K562 (cell line): ENCODE data around the gene SCYL1. TPM values are rescaled to one million over a fixed set of nuclear protein-coding genes. Genes with fewer than 3 reads are reported as not detected.

Source experiments
- EGR1 ChIP-seq: fragments of 450-650 bp; conservative IDR thresholded peaks from 2 replicates; pipeline ENCODE4 v1.6.1; 2017; ENCODE audit warnings: mild to moderate bottlenecking
- ETS2 ChIP-seq: IDR thresholded peaks from 2 replicates; pipeline ENCODE4 v1.6.1; 2016; ENCODE audit warnings: borderline replicate concordance, missing genetic modification characterization, mild to moderate bottlenecking, moderate library complexity, missing compliant biosample characterization; ENCODE audit not compliant: poor library complexity, severe bottlenecking
- FIP1L1 ChIP-seq: fragments of 200-400 bp; formaldehyde crosslinking; IDR thresholded peaks from 2 replicates; pipeline ENCODE4 v1.6.1; 2018; ENCODE audit warnings: mild to moderate bottlenecking, low read depth, low read length; ENCODE audit not compliant: poor library complexity, severe bottlenecking
- HDGF ChIP-seq: fragments of 450-650 bp; IDR thresholded peaks from 2 replicates; pipeline ENCODE4 v1.6.1; 2016
- KLF16 ChIP-seq: IDR thresholded peaks from 2 replicates; pipeline ENCODE4 v1.6.1; 2016; ENCODE audit warnings: antibody characterized with exemption
- NELFE ChIP-seq: IDR thresholded peaks from 2 replicates; pipeline ENCODE4 v1.6.1; 2011; ENCODE audit warnings: mild to moderate bottlenecking; ENCODE audit not compliant: insufficient read depth, insufficient read length
- NRF1 ChIP-seq, 2 experiments: fragments of 450-650 bp; IDR thresholded peaks in 1 of 2; conservative IDR thresholded peaks in 1 of 2; 2 replicates each; pipeline ENCODE4 v1.6.1; 2014; ENCODE audit warnings: mild to moderate bottlenecking in 2 of 2
- POLR2AphosphoS5 ChIP-seq: IDR thresholded peaks from 2 replicates; pipeline ENCODE4 v1.6.1; 2011; ENCODE audit warnings: mild to moderate bottlenecking, low read depth, low read length, moderate library complexity; ENCODE audit not compliant: control insufficient read depth, insufficient read depth
- RFX5 ChIP-seq: IDR thresholded peaks from 2 replicates; pipeline ENCODE4 v1.6.1; 2011; ENCODE audit warnings: low read depth, mild to moderate bottlenecking, improper control_type of control experiment, low read length
- SAFB2 ChIP-seq: fragments of 200-400 bp; formaldehyde crosslinking; IDR thresholded peaks from 2 replicates; pipeline ENCODE4 v1.6.1; 2018; ENCODE audit warnings: borderline replicate concordance, low read length, low read depth, moderate library complexity; ENCODE audit not compliant: severe bottlenecking
- ZC3H8 ChIP-seq: fragments of 450-650 bp; IDR thresholded peaks from 2 replicates; pipeline ENCODE4 v1.6.1; 2017
- ZNF140 ChIP-seq: fragments of 250-450 bp; sonication (Bioruptor Pico); IDR thresholded peaks from 2 replicates; pipeline ENCODE4 v1.8.0; 2021; ENCODE audit warnings: moderate library complexity, mild to moderate bottlenecking, inconsistent platforms
- ZNF143 ChIP-seq: sonication (generic); formaldehyde crosslinking; IDR thresholded peaks from 2 replicates; pipeline ENCODE4 v1.9.0; 2022; ENCODE audit warnings: mild to moderate bottlenecking, missing genetic modification reagents
- ZNF253 ChIP-seq: fragments of 250-450 bp; sonication (Bioruptor Pico); conservative IDR thresholded peaks from 2 replicates; pipeline ENCODE4 v1.6.1; 2021; ENCODE audit warnings: mild to moderate bottlenecking
- ZNF436 ChIP-seq: fragments of 250-450, 450-650 bp; sonication (Bioruptor Pico); formaldehyde crosslinking; IDR thresholded peaks from 2 replicates; pipeline ENCODE4 v1.7.0; 2020; ENCODE audit warnings: mild to moderate bottlenecking
- polyA plus RNA-seq, 8 experiments: library from polyadenylated mRNA; depleted of rRNA in 4 of 8; stranded (reverse) in 5 of 8; unstranded in 3 of 8; fragments of >200 nt; fragmentation: Nextera tagmentation in 2 of 8; fragmentation: Illumina TruSeq in 1 of 8; extraction: Ambion mirVana in 2 of 8; extraction: Trizol in 1 of 8; gene quantifications; 2 replicates each; pipeline versions ENCODE4 v1.2.1 to v1.2.3, GENCODE V29; 2011 to 2014; ENCODE audit warnings: inconsistent platforms in 1 of 8, missing spikeins in 1 of 8
- total RNA-seq, 7 experiments: library from RNA; depleted of rRNA in 6 of 7; stranded (reverse); fragments of >200 nt in 6 of 7; fragmentation: Illumina TruSeq in 2 of 7; extraction: Trizol in 2 of 7; gene quantifications; 2 replicates each; pipeline versions ENCODE4 v1.2.1 to v1.2.3, GENCODE V29; 2011 to 2021; ENCODE audit warnings: low replicate concordance in 1 of 7
- TF ChIP-seq, protein P1 (sequence below): sonication (generic); formaldehyde crosslinking; IDR thresholded peaks from 2 replicates; pipeline ENCODE4 v1.8.1; 2023; ENCODE audit warnings: mild to moderate bottlenecking, missing genetic modification reagents, moderate library complexity
- TF ChIP-seq, protein P2 (sequence below), 2 experiments: fragments of 450-650 bp; IDR thresholded peaks; 2 replicates each; pipeline ENCODE4 v1.6.1; 2018; ENCODE audit warnings: mild to moderate bottlenecking in 2 of 2, low read depth in 1 of 2; ENCODE audit not compliant: partially characterized antibody in 2 of 2
- TF ChIP-seq, protein P3 (sequence below): fragments of 150-350 bp; IDR thresholded peaks from 2 replicates; pipeline ENCODE4 v1.6.1; 2014; ENCODE audit warnings: low read depth, mild to moderate bottlenecking, low read length, borderline replicate concordance

The SCYL1 gene
- total and polyA plus RNA-seq, 9 of the 15 experiments (the other 6 are each of a cell fraction or from before 2014, with no cell fraction given) = 1.9 to 145 (median 57.6) TPM

GRCh38 chr11:65487467-65488272 is 37.2 kb upstream of the SCYL1 start (continued):
- TF ChIP-seq FIP1L1 = no peak
- TF ChIP-seq NRF1 (conservative IDR thresholded peaks at IDR 0.05 in 1 of 2, IDR thresholded peaks at IDR 0.05 in 1 of 2) = peak; percentile 31 to 48; a peak in 3 of 4 replicates
- TF ChIP-seq POLR2AphosphoS5 = no peak
- TF ChIP-seq, protein P1, sequence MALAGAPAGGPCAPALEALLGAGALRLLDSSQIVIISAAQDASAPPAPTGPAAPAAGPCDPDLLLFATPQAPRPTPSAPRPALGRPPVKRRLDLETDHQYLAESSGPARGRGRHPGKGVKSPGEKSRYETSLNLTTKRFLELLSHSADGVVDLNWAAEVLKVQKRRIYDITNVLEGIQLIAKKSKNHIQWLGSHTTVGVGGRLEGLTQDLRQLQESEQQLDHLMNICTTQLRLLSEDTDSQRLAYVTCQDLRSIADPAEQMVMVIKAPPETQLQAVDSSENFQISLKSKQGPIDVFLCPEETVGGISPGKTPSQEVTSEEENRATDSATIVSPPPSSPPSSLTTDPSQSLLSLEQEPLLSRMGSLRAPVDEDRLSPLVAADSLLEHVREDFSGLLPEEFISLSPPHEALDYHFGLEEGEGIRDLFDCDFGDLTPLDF (CRISPR knock-in tag) = no peak
- TF ChIP-seq SAFB2 = no peak
- TF ChIP-seq ZNF143 = 0 out of 2 replicates have a peak, but pooled peaks have one; percentile 32
- no peak for TF ChIP-seq KLF16
- TF ChIP-seq RFX5 = no peak
- no peak for TF ChIP-seq ZNF253
- no peak for TF ChIP-seq ZC3H8
- TF ChIP-seq HDGF = no peak
- TF ChIP-seq ZNF140 (CRISPR knock-in tag) = no peak
- no peak for TF ChIP-seq ETS2 (tag)
- TF ChIP-seq, protein P2, sequence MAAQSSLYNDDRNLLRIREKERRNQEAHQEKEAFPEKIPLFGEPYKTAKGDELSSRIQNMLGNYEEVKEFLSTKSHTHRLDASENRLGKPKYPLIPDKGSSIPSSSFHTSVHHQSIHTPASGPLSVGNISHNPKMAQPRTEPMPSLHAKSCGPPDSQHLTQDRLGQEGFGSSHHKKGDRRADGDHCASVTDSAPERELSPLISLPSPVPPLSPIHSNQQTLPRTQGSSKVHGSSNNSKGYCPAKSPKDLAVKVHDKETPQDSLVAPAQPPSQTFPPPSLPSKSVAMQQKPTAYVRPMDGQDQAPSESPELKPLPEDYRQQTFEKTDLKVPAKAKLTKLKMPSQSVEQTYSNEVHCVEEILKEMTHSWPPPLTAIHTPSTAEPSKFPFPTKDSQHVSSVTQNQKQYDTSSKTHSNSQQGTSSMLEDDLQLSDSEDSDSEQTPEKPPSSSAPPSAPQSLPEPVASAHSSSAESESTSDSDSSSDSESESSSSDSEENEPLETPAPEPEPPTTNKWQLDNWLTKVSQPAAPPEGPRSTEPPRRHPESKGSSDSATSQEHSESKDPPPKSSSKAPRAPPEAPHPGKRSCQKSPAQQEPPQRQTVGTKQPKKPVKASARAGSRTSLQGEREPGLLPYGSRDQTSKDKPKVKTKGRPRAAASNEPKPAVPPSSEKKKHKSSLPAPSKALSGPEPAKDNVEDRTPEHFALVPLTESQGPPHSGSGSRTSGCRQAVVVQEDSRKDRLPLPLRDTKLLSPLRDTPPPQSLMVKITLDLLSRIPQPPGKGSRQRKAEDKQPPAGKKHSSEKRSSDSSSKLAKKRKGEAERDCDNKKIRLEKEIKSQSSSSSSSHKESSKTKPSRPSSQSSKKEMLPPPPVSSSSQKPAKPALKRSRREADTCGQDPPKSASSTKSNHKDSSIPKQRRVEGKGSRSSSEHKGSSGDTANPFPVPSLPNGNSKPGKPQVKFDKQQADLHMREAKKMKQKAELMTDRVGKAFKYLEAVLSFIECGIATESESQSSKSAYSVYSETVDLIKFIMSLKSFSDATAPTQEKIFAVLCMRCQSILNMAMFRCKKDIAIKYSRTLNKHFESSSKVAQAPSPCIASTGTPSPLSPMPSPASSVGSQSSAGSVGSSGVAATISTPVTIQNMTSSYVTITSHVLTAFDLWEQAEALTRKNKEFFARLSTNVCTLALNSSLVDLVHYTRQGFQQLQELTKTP (IDR thresholded peaks at IDR 0.05; ENCODE audit: low read depth in 1 of 2, partially characterized antibody in 2 of 2) = no peak
- TF ChIP-seq, protein P3, sequence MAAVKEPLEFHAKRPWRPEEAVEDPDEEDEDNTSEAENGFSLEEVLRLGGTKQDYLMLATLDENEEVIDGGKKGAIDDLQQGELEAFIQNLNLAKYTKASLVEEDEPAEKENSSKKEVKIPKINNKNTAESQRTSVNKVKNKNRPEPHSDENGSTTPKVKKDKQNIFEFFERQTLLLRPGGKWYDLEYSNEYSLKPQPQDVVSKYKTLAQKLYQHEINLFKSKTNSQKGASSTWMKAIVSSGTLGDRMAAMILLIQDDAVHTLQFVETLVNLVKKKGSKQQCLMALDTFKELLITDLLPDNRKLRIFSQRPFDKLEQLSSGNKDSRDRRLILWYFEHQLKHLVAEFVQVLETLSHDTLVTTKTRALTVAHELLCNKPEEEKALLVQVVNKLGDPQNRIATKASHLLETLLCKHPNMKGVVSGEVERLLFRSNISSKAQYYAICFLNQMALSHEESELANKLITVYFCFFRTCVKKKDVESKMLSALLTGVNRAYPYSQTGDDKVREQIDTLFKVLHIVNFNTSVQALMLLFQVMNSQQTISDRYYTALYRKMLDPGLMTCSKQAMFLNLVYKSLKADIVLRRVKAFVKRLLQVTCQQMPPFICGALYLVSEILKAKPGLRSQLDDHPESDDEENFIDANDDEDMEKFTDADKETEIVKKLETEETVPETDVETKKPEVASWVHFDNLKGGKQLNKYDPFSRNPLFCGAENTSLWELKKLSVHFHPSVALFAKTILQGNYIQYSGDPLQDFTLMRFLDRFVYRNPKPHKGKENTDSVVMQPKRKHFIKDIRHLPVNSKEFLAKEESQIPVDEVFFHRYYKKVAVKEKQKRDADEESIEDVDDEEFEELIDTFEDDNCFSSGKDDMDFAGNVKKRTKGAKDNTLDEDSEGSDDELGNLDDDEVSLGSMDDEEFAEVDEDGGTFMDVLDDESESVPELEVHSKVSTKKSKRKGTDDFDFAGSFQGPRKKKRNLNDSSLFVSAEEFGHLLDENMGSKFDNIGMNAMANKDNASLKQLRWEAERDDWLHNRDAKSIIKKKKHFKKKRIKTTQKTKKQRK = no peak
- TF ChIP-seq NELFE = no peak
- no peak for TF ChIP-seq ZNF436 (CRISPR knock-in tag)
- TF ChIP-seq EGR1 = no peak
